Activated naive CD8-positive, alpha-beta T cell treated with anti-CD3 and anti-CD28 coated beads, Interleukin-2, amount 50 U/mL, for 24 hours (primary cell): Measurements from ENCODE around the gene TENM4.

Experiments used
- ATAC-seq: fragments of 150-1000 bp; cut with Tn5 transposase; one replicate; pipeline ENCODE4 v1.10.0; 2021
- DNase-seq: peaks from one replicate; pipeline ENCODE4 v3.0.0; 2021
- H3K27ac Mint-ChIP-seq: one replicate; pipeline ENCODE4 v1.8.0; 2021; ENCODE audit warnings: mild to moderate bottlenecking, mixed read lengths
- H3K27me3 Mint-ChIP-seq: one replicate; pipeline ENCODE4 v1.8.0; 2021; ENCODE audit warnings: mixed read lengths
- H3K36me3 Mint-ChIP-seq: one replicate; pipeline ENCODE4 v1.8.0; 2021; ENCODE audit warnings: low read depth, mixed read lengths
- H3K4me1 Mint-ChIP-seq: one replicate; pipeline ENCODE4 v1.8.0; 2021; ENCODE audit warnings: mixed read lengths
- H3K4me3 Mint-ChIP-seq: one replicate; pipeline ENCODE4 v1.8.0; 2021; ENCODE audit warnings: mild to moderate bottlenecking, moderate library complexity, mixed read lengths
- H3K9me3 Mint-ChIP-seq: one replicate; pipeline ENCODE4 v1.8.0; 2021; ENCODE audit warnings: mixed read lengths

The TENM4 gene

GRCh38 chr11:79170321-79170720 lies 270.5 kb downstream of the TENM4 start:
- Mint-ChIP-seq H3K4me3 (no peak overlapping the region), H3K27me3 (peaks cover 3% of the 10 kb centered on the region), H3K4me1 (no peaks in the 10 kb centered on the region), H3K36me3 (no peaks in the 10 kb centered on the region), H3K9me3 (no peaks in the 10 kb centered on the region), H3K27ac (no peak overlapping the region)
- DNase-seq: no peak
- peak; percentile 47 for ATAC-seq

GRCh38 chr11:79168530-79169110 lies 272.2 kb downstream of the TENM4 start:
- Mint-ChIP-seq H3K4me1 (no peaks in the 10 kb centered on the region), H3K9me3 (no peaks in the 10 kb centered on the region), H3K4me3 (no peak overlapping the region), H3K27ac (no peak overlapping the region), H3K36me3 (no peaks in the 10 kb centered on the region), H3K27me3 (peaks cover 3% of the 10 kb centered on the region)
- DNase-seq: no peak
- no peak for ATAC-seq

- Mint-ChIP-seq H3K27me3 (peaks cover 3% of the 10 kb centered on the region), H3K27ac (no peak overlapping the region), H3K9me3 (no peaks in the 10 kb centered on the region), H3K36me3 (no peaks in the 10 kb centered on the region), H3K4me3 (no peak overlapping the region), H3K4me1 (no peaks in the 10 kb centered on the region)
- no peak for DNase-seq
- ATAC-seq: no peak
Measured at GRCh38 chr11:79167510-79168188, 273.2 kb downstream of the TENM4 start.

GRCh38 chr11:79165908-79166307 lies 274.9 kb downstream of the TENM4 start:
- Mint-ChIP-seq H3K27ac (no peak overlapping the region), H3K9me3 (no peaks in the 10 kb centered on the region), H3K4me3 (no peak overlapping the region), H3K36me3 (no peaks in the 10 kb centered on the region), H3K27me3 (peaks cover 3% of the 10 kb centered on the region), H3K4me1 (no peaks in the 10 kb centered on the region)
- DNase-seq: no peak
- ATAC-seq: no peak

GRCh38 chr11:79160791-79161403 lies 279.9 kb downstream of the TENM4 start:
- Mint-ChIP-seq H3K27ac (no peak overlapping the region), H3K36me3 (no peaks in the 10 kb centered on the region), H3K27me3 (peaks cover 4% of the 10 kb centered on the region), H3K4me1 (no peaks in the 10 kb centered on the region), H3K4me3 (no peak overlapping the region), H3K9me3 (no peaks in the 10 kb centered on the region)
- no peak for ATAC-seq
- no peak for DNase-seq

- Mint-ChIP-seq H3K36me3 (no peaks in the 10 kb centered on the region), H3K4me3 (no peak overlapping the region), H3K4me1 (no peaks in the 10 kb centered on the region), H3K27ac (no peak overlapping the region), H3K27me3 (peaks cover 4% of the 10 kb centered on the region), H3K9me3 (no peaks in the 10 kb centered on the region)
- no peak for DNase-seq
- no peak for ATAC-seq
Measured at GRCh38 chr11:79159657-79160450, 281.0 kb downstream of the TENM4 start.

GRCh38 chr11:79157738-79158137 lies 283.1 kb downstream of the TENM4 start:
- Mint-ChIP-seq H3K4me3 (no peak overlapping the region), H3K9me3 (no peaks in the 10 kb centered on the region), H3K27me3 (peaks cover 4% of the 10 kb centered on the region), H3K4me1 (no peaks in the 10 kb centered on the region), H3K27ac (no peak overlapping the region), H3K36me3 (no peaks in the 10 kb centered on the region)
- DNase-seq (no peak), ATAC-seq (no peak)

- no peaks in the 10 kb centered on the region for H3K4me1 Mint-ChIP-seq
- no peaks in the 10 kb centered on the region for H3K36me3 Mint-ChIP-seq
- H3K9me3 Mint-ChIP-seq: no peaks in the 10 kb centered on the region
- no peak overlapping the region for H3K27ac Mint-ChIP-seq
- ATAC-seq (no peak), DNase-seq (no peak)
- H3K27me3 Mint-ChIP-seq: peaks cover 4% of the 10 kb centered on the region
- H3K4me3 Mint-ChIP-seq: no peak overlapping the region
Measured at GRCh38 chr11:79156031-79156430, 284.8 kb downstream of the TENM4 start.

- no peak overlapping the region for H3K27ac Mint-ChIP-seq
- DNase-seq (no peak), ATAC-seq (no peak)
- H3K27me3 Mint-ChIP-seq: peaks cover 1% of the 10 kb centered on the region
- no peaks in the 10 kb centered on the region for H3K4me1 Mint-ChIP-seq
- no peaks in the 10 kb centered on the region for H3K9me3 Mint-ChIP-seq
- H3K4me3 Mint-ChIP-seq: no peak overlapping the region
- no peaks in the 10 kb centered on the region for H3K36me3 Mint-ChIP-seq
Measured at GRCh38 chr11:79155237-79155636, 285.6 kb downstream of the TENM4 start.

GRCh38 chr11:79152511-79152910 lies 288.3 kb downstream of the TENM4 start:
- H3K27ac Mint-ChIP-seq: no peak overlapping the region
- H3K4me3 Mint-ChIP-seq: no peak overlapping the region
- no peaks in the 10 kb centered on the region for H3K27me3 Mint-ChIP-seq
- ATAC-seq (no peak), DNase-seq (no peak)
- no peaks in the 10 kb centered on the region for H3K4me1 Mint-ChIP-seq
- no peaks in the 10 kb centered on the region for H3K36me3 Mint-ChIP-seq
- no peaks in the 10 kb centered on the region for H3K9me3 Mint-ChIP-seq

- ATAC-seq (no peak), DNase-seq (no peak)
- Mint-ChIP-seq H3K9me3 (no peaks in the 10 kb centered on the region), H3K4me1 (no peaks in the 10 kb centered on the region), H3K4me3 (no peak overlapping the region), H3K27ac (no peak overlapping the region), H3K27me3 (no peaks in the 10 kb centered on the region), H3K36me3 (no peaks in the 10 kb centered on the region)
Measured at GRCh38 chr11:79151396-79151795, 289.4 kb downstream of the TENM4 start.

- Mint-ChIP-seq H3K27me3 (no peaks in the 10 kb centered on the region), H3K9me3 (no peaks in the 10 kb centered on the region), H3K4me1 (no peaks in the 10 kb centered on the region), H3K36me3 (no peaks in the 10 kb centered on the region), H3K4me3 (no peak overlapping the region), H3K27ac (no peak overlapping the region)
- ATAC-seq (no peak), DNase-seq (no peak)
Measured at GRCh38 chr11:79150966-79151365, 289.9 kb downstream of the TENM4 start.

- DNase-seq (no peak), ATAC-seq (no peak)
- Mint-ChIP-seq H3K27ac (no peak overlapping the region), H3K9me3 (no peaks in the 10 kb centered on the region), H3K27me3 (no peaks in the 10 kb centered on the region), H3K4me3 (no peak overlapping the region), H3K36me3 (no peaks in the 10 kb centered on the region), H3K4me1 (no peaks in the 10 kb centered on the region)
Measured at GRCh38 chr11:79150320-79150719, 290.5 kb downstream of the TENM4 start.

- ATAC-seq (no peak), DNase-seq (no peak)
- Mint-ChIP-seq H3K27me3 (no peaks in the 10 kb centered on the region), H3K4me1 (no peaks in the 10 kb centered on the region), H3K27ac (no peak overlapping the region), H3K4me3 (no peak overlapping the region), H3K36me3 (no peaks in the 10 kb centered on the region), H3K9me3 (no peaks in the 10 kb centered on the region)
Measured at GRCh38 chr11:79147731-79148130, 293.1 kb downstream of the TENM4 start.

- H3K4me3 Mint-ChIP-seq: no peak overlapping the region
- no peaks in the 10 kb centered on the region for H3K9me3 Mint-ChIP-seq
- DNase-seq: no peak
- no peak overlapping the region for H3K27ac Mint-ChIP-seq
- no peaks in the 10 kb centered on the region for H3K4me1 Mint-ChIP-seq
- ATAC-seq: no peak
- H3K27me3 Mint-ChIP-seq: no peaks in the 10 kb centered on the region
- H3K36me3 Mint-ChIP-seq: no peaks in the 10 kb centered on the region
Measured at GRCh38 chr11:79147011-79147410, 293.8 kb downstream of the TENM4 start.
